ENCODE measurements around the gene TPRA1. TPM values are rescaled to one million over a fixed set of nuclear protein-coding genes. Genes with fewer than 3 reads are reported as not detected.

The TPRA1 gene
- total RNA-seq, 1 experiment from 2014 or later, result 20.0 TPM

- Histone ChIP-seq H3K18ac (ENCODE audit: insufficient read length, low read depth, low read length) (no peak overlapping the region), H3T11ph (ENCODE audit: low read length) (no peak overlapping the region), H4K8ac (replicated peaks; ENCODE audit: insufficient read length, low read depth, low read length) (no peak overlapping the region), H4K20me1 (ENCODE audit: control insufficient read depth, insufficient read depth, insufficient read length) (no peaks in the 10 kb centered on the region), H2BK20ac (ENCODE audit: low read depth, low read length, poor library complexity, severe bottlenecking) (no peak overlapping the region), H2BK5ac (ENCODE audit: insufficient read length, low read length) (no peak overlapping the region), H3K27ac (ENCODE audit: insufficient read length, low read depth, low read length) (no peak overlapping the region), H3K23me2 (ENCODE audit: insufficient read length, low read depth, low read length, poor library complexity, severe bottlenecking) (no peaks in the 10 kb centered on the region), H4K5ac (ENCODE audit: insufficient read length, low read depth, low read length) (no peak overlapping the region), H2BK120ac (ENCODE audit: low read depth, low read length, poor library complexity, severe bottlenecking) (no peak overlapping the region), H2BK15ac (ENCODE audit: low read depth, low read length) (no peak overlapping the region), H3K4me1 (ENCODE audit: insufficient read depth, low read length) (no peaks in the 10 kb centered on the region), H3K9ac (ENCODE audit: extremely low read depth, insufficient read length, low read length) (no peak overlapping the region), H2BK12ac (ENCODE audit: insufficient read length, low read depth, low read length) (no peak overlapping the region), H3K56ac (ENCODE audit: insufficient read length, low read depth, low read length) (no peak overlapping the region), H3K4me2 (ENCODE audit: insufficient read depth, insufficient read length, low read length) (no peak overlapping the region), H4K91ac (ENCODE audit: insufficient read length, low read depth, low read length) (no peak overlapping the region), H3K27me3 (ENCODE audit: insufficient read depth, low read length) (no peaks in the 10 kb centered on the region), H3K23ac (ENCODE audit: insufficient read length, low read depth, low read length) (no peak overlapping the region), H3K4ac (ENCODE audit: low read depth, low read length) (no peak overlapping the region), H2AK5ac (ENCODE audit: insufficient read length, low read length) (no peak overlapping the region), H2AFZ (ENCODE audit: low read length) (no peak overlapping the region), H3K79me1 (ENCODE audit: insufficient read depth, low read depth, low read length, poor library complexity, severe bottlenecking) (no peaks in the 10 kb centered on the region), H3K14ac (ENCODE audit: insufficient read depth, low read length) (no peak overlapping the region), H3K79me2 (ENCODE audit: insufficient read depth, low read length) (no peaks in the 10 kb centered on the region), H3K9me3 (ENCODE audit: control insufficient read depth, low read depth, low read length) (no peaks in the 10 kb centered on the region)
- Mint-ChIP-seq H3K4me3 (no peak overlapping the region), H3K27me3 (ENCODE audit: low read depth) (no peaks in the 10 kb centered on the region; the same call in none of the 2 replicates), H3K4me1 (no peaks in the 10 kb centered on the region), H3K36me3 (ENCODE audit: insufficient read depth in 1 of 3, low read depth in 3 of 3) (peaks cover 51 to 75% (median 64%) of the 10 kb centered on the region in 3 experiments; a peak in 6 of 7 replicates), H3K27ac (no peak overlapping the region; a peak in 1 of 7 replicates), H3K9me3 (no peaks in the 10 kb centered on the region)
- no peak for DNase-seq
- WGBS (ENCODE audit: extremely low coverage, insufficient read length, low lambda C conversion rate), result no CpG with 5 or more reads among the region's 32 CpGs
- no peak for TF ChIP-seq CTCF (conservative IDR thresholded peaks at IDR 0.05)
Measured at GRCh38 chr3:127620637-127621375, 30.3 kb upstream of the TPRA1 start.

Measured in H9 (cell line).